GM12878 (cell line): ENCODE results near the gene RWDD2A. TPM values are rescaled to one million over a fixed set of nuclear protein-coding genes. Genes with fewer than 3 reads are reported as not detected.

Experiments
- ATAC-seq: fragments of 200-7000 bp; cut with Tn5 transposase; 3 replicates; pipeline ENCODE4 v1.9.1; 2020; ENCODE audit warnings: mild to moderate bottlenecking, moderate library complexity
- BruUV-seq: library from RNA; stranded (reverse); fragments of 400-500 nt; replicated peaks from 2 replicates; lab custom pipeline; 2021; lab: Mats Ljungman, UMichigan
- CTCF ChIA-PET: fragments of 300-600 bp; sonication (Branson Sonifier 250); formaldehyde crosslinking; extraction: SDS; loops from one replicate; lab custom pipeline; 2021; ENCODE audit warnings: inconsistent platforms; lab: Yijun Ruan, JAX
- POLR2A ChIA-PET: fragments of 350-600 bp; formaldehyde crosslinking; extraction: SDS; loops from one replicate; lab custom pipeline; 2021; ENCODE audit warnings: inconsistent platforms; lab: Charles Lee
- RAD21 ChIA-PET: fragments of 300-600 bp; sonication (Branson Sonifier 250); formaldehyde crosslinking; loops from one replicate; lab custom pipeline; 2023; ENCODE audit warnings: antibody characterized with exemption; ENCODE audit not compliant: unreplicated experiment; lab: Charles Lee
- SMC1A ChIA-PET: fragments of 300-600 bp; sonication (Branson Sonifier 250); formaldehyde crosslinking; loops from one replicate; lab custom pipeline; 2023; ENCODE audit not compliant: unreplicated experiment, uncharacterized antibody; lab: Charles Lee
- DNase-seq: peaks from one replicate; pipeline ENCODE4 v3.0.0-alpha.2; 2011; ENCODE audit warnings: low read depth, low spot score
- FAIRE-seq: peaks from 3 replicates; lab custom pipeline; 2011; peaks lifted over from hg19 to GRCh38; lab: Jason Lieb, UNC
- H2AFZ ChIP-seq: 2 replicates; pipeline ENCODE4 v1.6.0; 2011; ENCODE audit warnings: low read depth, low read length, control low read depth; ENCODE audit not compliant: control insufficient read depth
- H3K27ac ChIP-seq: 2 replicates; pipeline ENCODE4 v1.5.1; 2011; ENCODE audit warnings: control low read depth; ENCODE audit not compliant: control insufficient read depth, insufficient read depth
- H3K27me3 ChIP-seq, 2 experiments: replicated peaks in 1 of 2; 2 replicates each; pipeline versions ENCODE4 v1.6.0 to v1.6.1; 2011; ENCODE audit warnings: low read length in 1 of 2; ENCODE audit not compliant: control insufficient read depth in 2 of 2, insufficient read depth in 2 of 2
- H3K36me3 ChIP-seq, 2 experiments: 2 replicates each; pipeline ENCODE4 v1.5.1; 2011; ENCODE audit warnings: low read length in 1 of 2; ENCODE audit not compliant: control insufficient read depth in 2 of 2, insufficient read depth in 2 of 2
- H3K4me1 ChIP-seq: 2 replicates; pipeline ENCODE4 v1.6.1; 2011; ENCODE audit warnings: mild to moderate bottlenecking, low read length, moderate library complexity, mixed read lengths; ENCODE audit not compliant: control insufficient read depth, insufficient read depth
- H3K4me2 ChIP-seq: 2 replicates; pipeline ENCODE4 v1.6.0; 2011; ENCODE audit warnings: control low read depth; ENCODE audit not compliant: control insufficient read depth, insufficient read depth
- H3K4me3 ChIP-seq: fragments of 200-600 bp; sonication (generic); 2 replicates; pipeline ENCODE4 v1.5.1; 2016
- H3K79me2 ChIP-seq: 2 replicates; pipeline ENCODE4 v1.6.0; 2011; ENCODE audit warnings: low read length; ENCODE audit not compliant: control insufficient read depth, insufficient read depth
- H3K9ac ChIP-seq: 2 replicates; pipeline ENCODE4 v1.8.0; 2011; ENCODE audit warnings: low read length, control low read depth, mixed read lengths; ENCODE audit not compliant: control insufficient read depth, insufficient read depth
- H3K9me3 ChIP-seq: replicated peaks from 3 replicates; pipeline ENCODE4 v1.5.1; 2011; ENCODE audit warnings: mild to moderate bottlenecking, low read length; ENCODE audit not compliant: control insufficient read depth, insufficient read depth
- H4K20me1 ChIP-seq: 2 replicates; pipeline ENCODE4 v1.6.0; 2011; ENCODE audit not compliant: control insufficient read depth, insufficient read depth
- ATF2 ChIP-seq: IDR thresholded peaks from 2 replicates; pipeline ENCODE4 v1.6.1; 2012; ENCODE audit warnings: low read length, inconsistent platforms
- ATF7 ChIP-seq: fragments of 450-650 bp; IDR thresholded peaks from 2 replicates; pipeline ENCODE4 v1.6.1; 2016; ENCODE audit warnings: low read depth, mild to moderate bottlenecking
- BHLHE40 ChIP-seq, 2 experiments: fragments of 450-650 bp in 1 of 2; IDR thresholded peaks; 2 replicates each; pipeline ENCODE4 v1.6.1; 2011 to 2017; ENCODE audit warnings: low read depth in 2 of 2, borderline replicate concordance in 1 of 2, improper control_type of control experiment in 1 of 2, low read length in 1 of 2, mild to moderate bottlenecking in 1 of 2
- IKZF2 ChIP-seq, 2 experiments: fragments of 450-650 bp; IDR thresholded peaks; 2 replicates each; pipeline ENCODE4 v1.6.1; 2017; ENCODE audit warnings: mild to moderate bottlenecking in 2 of 2, moderate library complexity in 2 of 2
- JUNB ChIP-seq: IDR thresholded peaks from 2 replicates; pipeline ENCODE4 v1.6.1; 2016; ENCODE audit warnings: antibody characterized with exemption, mild to moderate bottlenecking
- MTA3 ChIP-seq: IDR thresholded peaks from 2 replicates; pipeline ENCODE4 v1.6.1; 2012; ENCODE audit warnings: low read length, inconsistent platforms, borderline replicate concordance
- RBBP5 ChIP-seq: fragments of 200-600 bp; sonication (generic); conservative IDR thresholded peaks from 2 replicates; pipeline ENCODE4 v1.6.1; 2016
- SMAD1 ChIP-seq: fragments of 450-650 bp; IDR thresholded peaks from 2 replicates; pipeline ENCODE4 v1.6.1; 2018; ENCODE audit warnings: mild to moderate bottlenecking, low read depth; ENCODE audit not compliant: partially characterized antibody
- YY1 ChIP-seq: IDR thresholded peaks from 2 replicates; pipeline ENCODE4 v1.6.1; 2011; ENCODE audit warnings: low read depth, mild to moderate bottlenecking, low read length
- ZBTB11 ChIP-seq: fragments of 450-650 bp; formaldehyde crosslinking; IDR thresholded peaks from 2 replicates; pipeline ENCODE4 v1.5.0; 2022; ENCODE audit warnings: mild to moderate bottlenecking, missing genetic modification characterization
- in situ Hi-C: fragments of 300-500 bp; cut with MboI; formaldehyde crosslinking; loops from 9 replicates; pipeline ENCODE4 v1.14.3; 2018; ENCODE audit warnings: mixed read lengths
- intact Hi-C: fragments of 100-400 bp; cut with micrococcal nuclease; formaldehyde crosslinking; loops from one replicate; pipeline ENCODE4 v1.14.2; 2022; ENCODE audit not compliant: unreplicated experiment
- polyA plus RNA-seq, 11 experiments: library from polyadenylated mRNA; depleted of rRNA in 4 of 11; unstranded in 6 of 11; stranded (reverse) in 5 of 11; fragments of >200 nt; fragmentation: Nextera tagmentation in 4 of 11; fragmentation: Illumina TruSeq in 1 of 11; extraction: Ambion mirVana in 4 of 11; extraction: Trizol in 1 of 11; gene quantifications; 1 replicate in 1 of 11; 2 replicates in 10 of 11; pipeline versions ENCODE4 v1.2.1 to v1.2.3, GENCODE V29; 2011 to 2016; ENCODE audit warnings: inconsistent platforms in 2 of 11, missing spikeins in 2 of 11, low read depth in 1 of 11
- total RNA-seq, 4 experiments: library from RNA; depleted of rRNA in 3 of 4; stranded (reverse); fragments of >200 nt in 3 of 4; fragmentation: Illumina TruSeq in 1 of 4; extraction: Trizol in 1 of 4; gene quantifications; 2 replicates each; pipeline versions ENCODE4 v1.2.1 to v1.2.3, GENCODE V29; 2013 to 2021
- TF ChIP-seq, protein P1 (sequence below): fragments of 450-650 bp; IDR thresholded peaks from 2 replicates; pipeline ENCODE4 v1.6.1; 2018; ENCODE audit warnings: borderline replicate concordance, mild to moderate bottlenecking; ENCODE audit not compliant: partially characterized antibody
- TF ChIP-seq, protein P2 (sequence below): fragments of 150-350 bp; IDR thresholded peaks from 2 replicates; pipeline ENCODE4 v1.6.1; 2014; ENCODE audit warnings: mild to moderate bottlenecking, low read depth, low read length

RWDD2A gene
- total and polyA plus RNA-seq, 10 of the 15 experiments (the other 5 are each of a cell fraction or from before 2014, with no cell fraction given): 2.3 to 4.6 (median 2.9) TPM

DNA sequence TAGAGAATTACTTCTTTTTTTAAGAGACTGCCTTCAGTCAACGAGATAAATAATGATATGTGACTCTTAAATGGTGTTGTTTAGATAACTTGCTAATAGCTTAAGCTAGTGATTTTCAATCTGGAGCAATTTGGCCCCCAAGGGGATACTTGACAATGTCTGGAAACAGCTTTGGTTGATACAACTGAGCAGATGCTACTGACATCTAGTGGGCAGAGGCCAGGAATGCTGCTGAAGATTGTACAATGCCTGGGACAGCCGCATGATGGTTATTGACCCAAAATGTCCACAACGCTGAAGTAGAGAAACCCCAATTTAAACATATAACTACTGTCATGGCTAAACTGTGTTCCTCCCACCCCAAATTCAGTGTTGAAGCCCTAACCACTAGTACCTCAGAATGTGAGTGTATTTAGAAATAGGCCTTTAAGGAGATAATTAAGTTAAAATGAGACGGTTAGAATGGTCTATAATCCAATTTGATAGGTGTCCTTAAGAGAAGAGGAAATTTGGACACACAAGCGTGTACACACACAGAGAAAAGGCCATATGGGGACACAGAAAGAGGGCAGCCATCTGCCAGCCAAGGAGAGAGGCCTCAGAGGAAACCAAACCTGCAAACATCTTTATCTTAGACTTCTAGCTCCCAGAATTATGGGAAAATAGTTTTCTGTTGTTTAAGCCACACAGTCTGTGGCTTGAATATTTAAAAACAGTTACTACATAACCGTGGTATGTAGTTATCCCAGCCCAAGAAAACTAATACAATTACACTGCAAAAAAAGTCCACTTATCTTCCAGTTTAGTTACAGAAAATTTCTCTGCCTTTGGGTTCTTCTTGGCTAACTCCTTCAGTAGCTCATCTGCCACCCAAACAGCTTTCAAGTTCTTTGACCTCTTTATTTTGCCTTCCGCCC, 22.2 kb downstream of the RWDD2A start (continued):
- TF ChIP-seq, protein P1, sequence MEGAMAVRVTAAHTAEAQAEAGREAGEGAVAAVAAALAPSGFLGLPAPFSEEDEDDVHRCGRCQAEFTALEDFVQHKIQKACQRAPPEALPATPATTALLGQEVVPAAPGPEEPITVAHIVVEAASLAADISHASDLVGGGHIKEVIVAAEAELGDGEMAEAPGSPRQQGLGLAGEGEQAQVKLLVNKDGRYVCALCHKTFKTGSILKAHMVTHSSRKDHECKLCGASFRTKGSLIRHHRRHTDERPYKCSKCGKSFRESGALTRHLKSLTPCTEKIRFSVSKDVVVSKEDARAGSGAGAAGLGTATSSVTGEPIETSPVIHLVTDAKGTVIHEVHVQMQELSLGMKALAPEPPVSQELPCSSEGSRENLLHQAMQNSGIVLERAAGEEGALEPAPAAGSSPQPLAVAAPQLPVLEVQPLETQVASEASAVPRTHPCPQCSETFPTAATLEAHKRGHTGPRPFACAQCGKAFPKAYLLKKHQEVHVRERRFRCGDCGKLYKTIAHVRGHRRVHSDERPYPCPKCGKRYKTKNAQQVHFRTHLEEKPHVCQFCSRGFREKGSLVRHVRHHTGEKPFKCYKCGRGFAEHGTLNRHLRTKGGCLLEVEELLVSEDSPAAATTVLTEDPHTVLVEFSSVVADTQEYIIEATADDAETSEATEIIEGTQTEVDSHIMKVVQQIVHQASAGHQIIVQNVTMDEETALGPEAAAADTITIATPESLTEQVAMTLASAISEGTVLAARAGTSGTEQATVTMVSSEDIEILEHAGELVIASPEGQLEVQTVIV: no peak
- no peak for TF ChIP-seq RBBP5

- no peak for FAIRE-seq
- DNase-seq: no peak
- SMC1A ChIA-PET: interaction anchor here (1.1 to 10.5 kb wide), 7 partner anchors 13 to 297 kb away, joined by 3 to 277 read pairs (median 9); partner anchors contain the start of genes DOP1A, PGM3, PRSS35 and RWDD2A
- no peak for ATAC-seq
- H4K20me1 ChIP-seq: no peaks in the 10 kb centered on the region
- in situ Hi-C loops: no loop called here
- no peaks in the 10 kb centered on the region; a peak in 1 of 4 replicates for H3K36me3 ChIP-seq
- no TSS peak for BruUV-seq
- intact Hi-C loops: loop anchor here (10.0 kb wide), 1 partner anchor 962 kb away; no protein-coding TSS in a partner anchor
- H3K9ac ChIP-seq: no peak overlapping the region
- H3K27me3 ChIP-seq: no peaks in the 10 kb centered on the region
- no peak overlapping the region for H3K4me3 ChIP-seq
- H3K4me1 ChIP-seq: no peaks in the 10 kb centered on the region
- H3K27ac ChIP-seq: no peak overlapping the region
- H3K4me2 ChIP-seq: no peak overlapping the region
- POLR2A ChIA-PET: interaction anchor here (1.3 to 3.6 kb wide), 2 partner anchors 28 to 150 kb away, joined by 3 to 34 read pairs; partner anchors contain the start of genes DOP1A and UBE3D
- CTCF ChIA-PET: interaction anchor here (0.8 to 19.5 kb wide), 12 partner anchors 10 to 643 kb away, joined by 3 to 635 read pairs (median 12); partner anchors contain the start of genes CYB5R4, DOP1A, PRSS35 and UBE3D
- RAD21 ChIA-PET: interaction anchor here (0.9 to 6.1 kb wide), 4 partner anchors 41 to 298 kb away, joined by 3 to 215 read pairs (median 10); partner anchors contain the start of genes DOP1A, PRSS35 and UBE3D
- H2AFZ ChIP-seq: no peak overlapping the region
- no peaks in the 10 kb centered on the region for H3K79me2 ChIP-seq
- no peaks in the 10 kb centered on the region for H3K9me3 ChIP-seq
- TF ChIP-seq JUNB (no peak), SMAD1 (no peak), ATF2 (no peak), BHLHE40 (IDR thresholded peaks at IDR 0.05; ENCODE audit: borderline replicate concordance in 1 of 2, low read depth in 2 of 2, low read length in 1 of 2) (no peak), YY1 (no peak), ATF7 (no peak), ZBTB11 (no peak), MTA3 (no peak), IKZF2 (IDR thresholded peaks at IDR 0.05) (no peak)
- TF ChIP-seq, protein P2, sequence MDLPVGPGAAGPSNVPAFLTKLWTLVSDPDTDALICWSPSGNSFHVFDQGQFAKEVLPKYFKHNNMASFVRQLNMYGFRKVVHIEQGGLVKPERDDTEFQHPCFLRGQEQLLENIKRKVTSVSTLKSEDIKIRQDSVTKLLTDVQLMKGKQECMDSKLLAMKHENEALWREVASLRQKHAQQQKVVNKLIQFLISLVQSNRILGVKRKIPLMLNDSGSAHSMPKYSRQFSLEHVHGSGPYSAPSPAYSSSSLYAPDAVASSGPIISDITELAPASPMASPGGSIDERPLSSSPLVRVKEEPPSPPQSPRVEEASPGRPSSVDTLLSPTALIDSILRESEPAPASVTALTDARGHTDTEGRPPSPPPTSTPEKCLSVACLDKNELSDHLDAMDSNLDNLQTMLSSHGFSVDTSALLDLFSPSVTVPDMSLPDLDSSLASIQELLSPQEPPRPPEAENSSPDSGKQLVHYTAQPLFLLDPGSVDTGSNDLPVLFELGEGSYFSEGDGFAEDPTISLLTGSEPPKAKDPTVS: no peak
Observed at GRCh38 chr6:83216806-83217205, 23.6 kb downstream of the RWDD2A start.
